Neural cell (in vitro differentiated cells): ENCODE measurements around the gene CDK5RAP1. TPM values are rescaled to one million over a fixed set of nuclear protein-coding genes. Genes with fewer than 3 reads are reported as not detected.

ENCODE experiments used
- H2AFZ ChIP-seq: fragments of 200-600, 300-800 bp; sonication (generic), shearing (Covaris generic); 2 replicates; pipeline ENCODE4 v1.6.0; 2014; ENCODE audit warnings: low read depth, mild to moderate bottlenecking, antibody characterized with exemption, low read length, moderate library complexity
- H3F3A ChIP-seq: fragments of 200-600 bp; shearing (Covaris generic); 2 replicates; pipeline ENCODE4 v1.6.1; 2016; ENCODE audit warnings: mild to moderate bottlenecking, moderate library complexity, mixed read lengths, antibody characterized with exemption, low read length; ENCODE audit not compliant: insufficient read depth, poor library complexity, severe bottlenecking
- H3K27ac ChIP-seq: fragments of 200-600, 300-800 bp; sonication (generic), shearing (Covaris generic); 2 replicates; pipeline ENCODE4 v1.5.1; 2014; ENCODE audit warnings: mild to moderate bottlenecking, low read length, moderate library complexity
- H3K27me3 ChIP-seq: fragments of 300-800, 200-600 bp; sonication (generic), shearing (Covaris generic); 2 replicates; pipeline ENCODE4 v1.6.0; 2014; ENCODE audit warnings: mild to moderate bottlenecking, low read depth, low read length, moderate library complexity; ENCODE audit not compliant: insufficient read depth
- H3K36me3 ChIP-seq: fragments of 300-800, 200-600 bp; sonication (generic), shearing (Covaris generic); 2 replicates; pipeline ENCODE4 v1.5.1; 2014; ENCODE audit warnings: mild to moderate bottlenecking, antibody characterized with exemption, low read length, moderate library complexity; ENCODE audit not compliant: insufficient read depth
- H3K4me2 ChIP-seq: fragments of 300-800, 200-600 bp; sonication (generic), shearing (Covaris generic); 2 replicates; pipeline ENCODE4 v1.6.0; 2014; ENCODE audit warnings: mild to moderate bottlenecking, low read length
- H3K4me3 ChIP-seq: fragments of 300-800, 200-600 bp; sonication (generic), shearing (Covaris generic); 2 replicates; pipeline ENCODE4 v1.5.1; 2014; ENCODE audit warnings: mild to moderate bottlenecking, low read length, moderate library complexity
- H3K79me2 ChIP-seq: fragments of 200-600 bp; shearing (Covaris generic); replicated peaks from 2 replicates; pipeline ENCODE4 v1.6.0; 2014; ENCODE audit warnings: mild to moderate bottlenecking, low read length, moderate library complexity; ENCODE audit not compliant: insufficient read depth
- H3K9ac ChIP-seq: fragments of 300-800, 200-600 bp; sonication (generic), shearing (Covaris generic); 2 replicates; pipeline ENCODE4 v1.6.1; 2016; ENCODE audit warnings: mild to moderate bottlenecking, low read length, mixed read lengths
- H3K9me2 ChIP-seq: fragments of 200-600 bp; shearing (Covaris generic); 2 replicates; pipeline ENCODE4 v1.6.1; 2016; ENCODE audit warnings: mild to moderate bottlenecking, low read length, mixed read lengths; ENCODE audit not compliant: insufficient read depth
- H3K9me3 ChIP-seq: fragments of 200-600, 300-800 bp; sonication (generic), shearing (Covaris generic); 2 replicates; pipeline ENCODE4 v1.6.1; 2016; ENCODE audit warnings: mild to moderate bottlenecking, mixed run types, low read length, moderate library complexity, mixed read lengths
- H4K20me1 ChIP-seq: fragments of 200-600 bp; shearing (Covaris generic); 2 replicates; pipeline ENCODE4 v1.6.1; 2016; ENCODE audit warnings: mild to moderate bottlenecking, mixed run types; ENCODE audit not compliant: insufficient read depth
- CTCF ChIP-seq: fragments of 450-650 bp; IDR thresholded peaks from 2 replicates; pipeline ENCODE4 v1.5.1; 2014; ENCODE audit warnings: antibody characterized with exemption, mild to moderate bottlenecking, moderate library complexity; ENCODE audit not compliant: poor library complexity, severe bottlenecking
- EP300 ChIP-seq: fragments of 450-650 bp; conservative IDR thresholded peaks from 2 replicates; pipeline ENCODE4 v1.6.1; 2014; ENCODE audit warnings: antibody characterized with exemption, mild to moderate bottlenecking, moderate library complexity; ENCODE audit not compliant: poor library complexity, severe bottlenecking
- EZH2 ChIP-seq: fragments of 200-600, 300-800 bp; shearing (Covaris generic), sonication (generic); IDR thresholded peaks from 2 replicates; pipeline ENCODE4 v1.6.1; 2014; ENCODE audit warnings: antibody characterized with exemption, low read length, borderline replicate concordance, mild to moderate bottlenecking; ENCODE audit not compliant: insufficient read depth, poor library complexity, severe bottlenecking
- MXI1 ChIP-seq: fragments of 450-650 bp; conservative IDR thresholded peaks from 2 replicates; pipeline ENCODE4 v1.6.1; 2014; ENCODE audit warnings: antibody characterized with exemption, mild to moderate bottlenecking; ENCODE audit not compliant: poor library complexity, severe bottlenecking
- POLR2AphosphoS5 ChIP-seq: IDR thresholded peaks from 2 replicates; pipeline ENCODE4 v1.6.1; 2012
- RAD21 ChIP-seq: fragments of 450-650 bp; conservative IDR thresholded peaks from 2 replicates; pipeline ENCODE4 v1.6.1; 2014; ENCODE audit warnings: antibody characterized with exemption, mild to moderate bottlenecking, moderate library complexity
- SMC3 ChIP-seq: fragments of 450-650 bp; conservative IDR thresholded peaks from 2 replicates; pipeline ENCODE4 v1.6.1; 2014; ENCODE audit warnings: antibody characterized with exemption, mild to moderate bottlenecking, moderate library complexity; ENCODE audit not compliant: poor library complexity
- TAF1 ChIP-seq: IDR thresholded peaks from 2 replicates; pipeline ENCODE4 v1.6.1; 2012; ENCODE audit warnings: low read depth
- polyA plus RNA-seq: library from polyadenylated mRNA; depleted of rRNA; stranded (reverse); fragments of >200 nt; gene quantifications from 2 replicates; pipeline ENCODE4 v1.2.3, GENCODE V29; 2014
- TF ChIP-seq, protein P1 (sequence below): IDR thresholded peaks from 2 replicates; pipeline ENCODE4 v1.6.1; 2012; ENCODE audit warnings: borderline replicate concordance

CDK5RAP1 gene
- polyA plus RNA-seq, 1 donor from 2014 or later, result 47.2 TPM

GRCh38 chr20:33443512-33444239 lies 42.4 kb upstream of the CDK5RAP1 start, which contains the start of gene SNTA1:
SNTA1 (minus strand) TSS chr20:33443763; CDS start chr20:33443620, 143 bp downstream.
- H2AFZ ChIP-seq, result peak within 1 kb of the TSS; percentile 40
- no peaks in the 10 kb centered on the region for H3K79me2 ChIP-seq
- peak within 1 kb of the TSS; percentile 66 for H3K9ac ChIP-seq
- H3K4me3 ChIP-seq, result peak within 1 kb of the TSS; percentile 75
- no peaks in the 10 kb centered on the region for H3K9me2 ChIP-seq
- peaks cover 4% of the 10 kb centered on the region for H3K27me3 ChIP-seq
- H4K20me1 ChIP-seq, result no peaks in the 10 kb centered on the region
- no peaks in the 10 kb centered on the region for H3K36me3 ChIP-seq
- H3K4me2 ChIP-seq, result peak within 1 kb of the TSS; percentile 61
- H3K9me3 ChIP-seq, result no peaks in the 10 kb centered on the region
- H3F3A ChIP-seq, result no peaks in the 10 kb centered on the region
- H3K27ac ChIP-seq, result no peak within 1 kb of the TSS
- TF ChIP-seq CTCF, result peak; percentile 5
- no peak for TF ChIP-seq POLR2AphosphoS5
- peak; percentile 12 for TF ChIP-seq EP300
- TF ChIP-seq MXI1, result peak; percentile 38

GRCh38 chr20:33443006-33443511 lies 41.7 kb upstream of the CDK5RAP1 start:
- Histone ChIP-seq H3K36me3 (no peaks in the 10 kb centered on the region), H3K4me2 (no peak overlapping the region), H3K9me3 (no peaks in the 10 kb centered on the region), H2AFZ (peak overlapping the region; percentile 9), H3K27ac (no peak overlapping the region), H3K79me2 (no peaks in the 10 kb centered on the region), H4K20me1 (no peaks in the 10 kb centered on the region), H3K27me3 (peaks cover 4% of the 10 kb centered on the region), H3K4me3 (peak overlapping the region; percentile 75), H3K9ac (peak overlapping the region; percentile 66), H3F3A (no peaks in the 10 kb centered on the region), H3K9me2 (no peaks in the 10 kb centered on the region)
- TF ChIP-seq EZH2, result no peak
- TF ChIP-seq EP300, result no peak
- TF ChIP-seq CTCF, result no peak
- TF ChIP-seq, protein P1, sequence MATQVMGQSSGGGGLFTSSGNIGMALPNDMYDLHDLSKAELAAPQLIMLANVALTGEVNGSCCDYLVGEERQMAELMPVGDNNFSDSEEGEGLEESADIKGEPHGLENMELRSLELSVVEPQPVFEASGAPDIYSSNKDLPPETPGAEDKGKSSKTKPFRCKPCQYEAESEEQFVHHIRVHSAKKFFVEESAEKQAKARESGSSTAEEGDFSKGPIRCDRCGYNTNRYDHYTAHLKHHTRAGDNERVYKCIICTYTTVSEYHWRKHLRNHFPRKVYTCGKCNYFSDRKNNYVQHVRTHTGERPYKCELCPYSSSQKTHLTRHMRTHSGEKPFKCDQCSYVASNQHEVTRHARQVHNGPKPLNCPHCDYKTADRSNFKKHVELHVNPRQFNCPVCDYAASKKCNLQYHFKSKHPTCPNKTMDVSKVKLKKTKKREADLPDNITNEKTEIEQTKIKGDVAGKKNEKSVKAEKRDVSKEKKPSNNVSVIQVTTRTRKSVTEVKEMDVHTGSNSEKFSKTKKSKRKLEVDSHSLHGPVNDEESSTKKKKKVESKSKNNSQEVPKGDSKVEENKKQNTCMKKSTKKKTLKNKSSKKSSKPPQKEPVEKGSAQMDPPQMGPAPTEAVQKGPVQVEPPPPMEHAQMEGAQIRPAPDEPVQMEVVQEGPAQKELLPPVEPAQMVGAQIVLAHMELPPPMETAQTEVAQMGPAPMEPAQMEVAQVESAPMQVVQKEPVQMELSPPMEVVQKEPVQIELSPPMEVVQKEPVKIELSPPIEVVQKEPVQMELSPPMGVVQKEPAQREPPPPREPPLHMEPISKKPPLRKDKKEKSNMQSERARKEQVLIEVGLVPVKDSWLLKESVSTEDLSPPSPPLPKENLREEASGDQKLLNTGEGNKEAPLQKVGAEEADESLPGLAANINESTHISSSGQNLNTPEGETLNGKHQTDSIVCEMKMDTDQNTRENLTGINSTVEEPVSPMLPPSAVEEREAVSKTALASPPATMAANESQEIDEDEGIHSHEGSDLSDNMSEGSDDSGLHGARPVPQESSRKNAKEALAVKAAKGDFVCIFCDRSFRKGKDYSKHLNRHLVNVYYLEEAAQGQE, result no peak
- no peak for TF ChIP-seq POLR2AphosphoS5
- TF ChIP-seq MXI1, result peak; percentile 60
- TF ChIP-seq SMC3, result peak; percentile 23
- no peak for TF ChIP-seq RAD21
- no peak for TF ChIP-seq TAF1
